Epidermal melanocyte (primary cell): Measurements from ENCODE around the gene SV2A.
"Not testable (repeated sequence)": the region's sequence is repeated elsewhere in the genome, so short reads cannot be mapped to it uniquely, and the experiment has no call there.

Experiments used
- DNase-seq: peaks from one replicate; pipeline ENCODE4 v3.0.0; 2011; ENCODE audit warnings: low spot score; ENCODE audit not compliant: insufficient read length

Gene SV2A

GRCh38 chr1:149917571-149918144, at the start of gene SV2A:
TSS of gene SV2A (minus strand) at chr1:149917844. CDS start at chr1:149913840, 4,004 bp downstream.
- DNase-seq, result peak; percentile 67

- DNase-seq, result no peak
Observed at GRCh38 chr1:149967041-149967440, 49.4 kb upstream of the SV2A start.

DNA sequence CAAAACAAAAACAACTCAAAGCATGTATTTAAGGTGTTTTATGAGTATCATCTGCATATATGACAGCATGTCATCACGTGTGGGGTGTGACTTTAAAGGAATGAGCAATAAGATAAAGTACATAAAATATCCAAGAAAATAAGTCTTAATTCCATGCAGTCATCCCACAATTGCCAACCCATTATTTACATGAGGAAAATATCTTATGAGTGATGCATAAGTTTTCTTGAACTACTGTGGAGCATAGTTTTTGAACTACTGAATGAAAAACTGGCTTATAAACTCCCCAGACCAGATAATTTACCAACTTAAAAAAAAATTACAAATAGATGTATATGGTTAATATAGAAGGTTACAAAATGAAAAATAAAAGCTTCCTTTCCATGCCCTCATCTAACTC, 48.8 kb upstream of the SV2A start:
- DNase-seq, result no peak

GRCh38 chr1:149965440-149965839, 47.8 kb upstream of the SV2A start:
- no peak for DNase-seq

GRCh38 chr1:149963358-149963757, 45.7 kb upstream of the SV2A start:
- no peak for DNase-seq

- DNase-seq, result no peak
Observed at GRCh38 chr1:149962736-149963135, 45.1 kb upstream of the SV2A start.

GRCh38 chr1:149962039-149962647, 44.5 kb upstream of the SV2A start:
- peak; percentile 34 for DNase-seq

DNA sequence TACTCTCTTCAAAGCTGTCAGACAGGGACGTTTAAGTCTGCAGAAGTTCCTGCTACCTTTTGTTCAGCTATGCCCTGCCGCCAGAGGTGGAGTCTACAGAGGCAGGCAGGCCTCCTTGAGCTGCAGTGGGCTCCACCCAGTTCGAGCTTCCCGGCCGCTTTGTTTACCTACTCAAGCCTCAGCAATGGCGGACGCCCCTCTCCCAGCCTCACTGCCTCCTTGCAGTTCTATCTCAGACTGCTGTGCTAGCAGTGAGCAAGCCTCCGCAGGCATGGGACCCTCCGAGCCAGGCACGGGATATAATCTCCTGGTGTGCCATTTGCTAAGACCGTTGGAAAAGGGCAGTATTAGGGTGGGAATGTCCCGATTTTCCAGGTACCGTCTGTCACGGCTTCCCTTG, 39.9 kb upstream of the SV2A start:
- not testable (repeated sequence) for DNase-seq

DNA sequence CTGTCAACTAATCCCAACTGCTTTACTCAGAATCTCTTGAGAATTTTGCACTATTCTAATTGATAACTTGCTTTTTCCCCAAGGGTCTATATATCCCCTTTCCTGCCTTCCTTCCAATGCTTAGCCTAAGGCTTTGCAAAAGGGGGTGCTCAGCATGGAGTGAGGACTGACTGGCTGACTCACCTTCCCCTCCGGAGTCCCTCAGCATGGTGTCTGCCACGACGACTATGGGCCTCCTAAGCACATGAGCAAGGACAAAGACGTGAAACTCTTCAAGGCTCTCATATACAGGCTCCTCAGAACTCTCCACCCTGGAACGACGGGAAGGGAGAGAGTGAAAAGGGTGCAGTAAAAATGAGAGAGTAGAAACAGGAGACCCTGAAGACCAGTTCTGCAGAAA, 32.3 kb upstream of the SV2A start:
- DNase-seq, result no peak

DNA sequence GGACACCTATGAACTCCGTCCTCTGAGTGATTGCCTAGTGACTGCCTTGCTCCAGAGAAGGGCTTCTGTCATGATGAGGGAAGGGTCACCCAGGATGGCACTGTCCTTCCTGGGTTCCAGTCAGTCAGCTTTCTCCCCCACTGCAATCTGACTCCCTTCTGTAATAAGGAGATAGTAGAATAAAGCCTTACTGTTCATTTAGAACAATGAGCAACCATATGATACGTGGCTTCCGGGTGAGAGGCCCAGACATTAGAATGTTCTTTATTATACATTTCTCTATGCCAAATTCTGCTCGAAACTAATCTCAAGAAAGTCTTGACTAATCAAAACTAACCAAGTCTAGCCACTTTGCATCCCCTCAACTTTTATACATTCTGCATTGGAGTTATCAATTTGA, 27.6 kb upstream of the SV2A start:
- DNase-seq, result peak; percentile 23

DNA sequence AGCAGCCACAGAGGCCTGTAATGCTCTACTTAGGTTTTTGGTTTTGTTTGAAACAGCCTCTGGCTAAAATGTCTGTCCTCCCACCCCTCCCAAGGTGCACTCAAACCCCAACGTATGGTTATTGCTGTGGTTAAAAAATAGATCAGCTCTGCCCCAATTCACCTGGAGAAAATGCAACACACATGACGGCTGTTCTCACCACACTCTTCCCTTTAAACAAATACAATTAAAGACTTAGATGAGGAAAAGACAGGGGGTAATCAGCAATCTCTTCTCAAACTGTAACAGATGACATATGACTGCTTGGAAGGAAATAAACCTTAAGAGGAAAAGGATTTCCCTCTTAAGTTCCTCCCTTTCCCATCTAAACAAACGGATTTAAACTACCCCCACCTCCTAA, 25.2 kb upstream of the SV2A start:
- no peak for DNase-seq

DNA sequence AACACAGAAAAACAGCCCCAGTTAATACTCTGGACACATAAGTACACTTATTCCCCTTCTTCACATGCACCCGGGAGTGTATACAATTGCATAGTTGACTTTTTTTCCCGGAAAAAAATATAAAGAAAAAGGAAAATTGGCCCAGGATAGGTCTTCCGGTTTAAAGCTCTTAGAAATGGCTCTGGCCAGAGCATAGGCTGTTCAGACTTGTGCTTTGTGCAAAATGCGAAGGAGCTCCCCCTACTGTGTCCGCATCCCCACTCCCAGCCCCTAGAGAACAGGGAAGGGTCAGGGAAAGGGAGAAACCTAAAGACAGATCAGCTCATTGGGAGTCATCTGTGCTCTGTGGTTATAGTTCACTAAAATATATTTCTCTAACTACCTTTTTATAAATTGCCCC, 24.6 kb upstream of the SV2A start:
- no peak for DNase-seq

DNA sequence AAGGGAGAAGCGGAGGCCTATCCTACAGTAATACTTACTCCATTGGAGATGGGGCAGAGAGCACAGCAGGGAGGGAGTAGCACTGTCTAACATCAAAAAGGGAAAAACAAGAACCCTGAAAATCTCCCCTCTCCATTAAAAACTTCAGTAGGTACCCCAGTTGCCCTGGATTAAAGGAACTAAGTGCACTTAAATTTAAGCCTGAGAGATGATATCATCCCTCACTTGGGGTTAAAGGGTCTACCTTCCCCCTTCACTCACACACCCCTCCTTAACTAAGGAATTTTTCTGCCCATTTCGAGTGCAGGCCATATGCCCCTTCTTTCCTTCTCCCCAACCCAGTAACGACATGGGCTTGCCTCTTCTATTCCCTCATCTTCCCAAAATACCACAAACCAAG, 22.8 kb upstream of the SV2A start:
- DNase-seq, result no peak

DNA sequence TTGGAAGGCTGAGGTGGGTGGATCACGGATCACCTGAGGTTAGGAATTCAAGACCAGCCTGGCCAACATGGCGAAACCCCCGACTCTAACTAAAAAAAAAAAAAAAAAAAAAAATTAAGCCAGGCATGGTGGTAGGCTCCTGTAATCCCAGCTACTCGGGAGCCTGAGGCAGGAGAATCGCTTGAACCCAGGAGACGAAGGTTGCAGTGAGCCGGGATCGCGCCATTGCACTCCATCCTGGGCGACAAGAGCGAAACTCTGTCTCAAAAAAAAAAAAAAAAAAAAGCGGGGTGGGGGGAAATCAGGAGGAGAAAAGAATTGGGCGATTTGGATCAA, 21.0 kb upstream of the SV2A start:
- DNase-seq, result not testable (repeated sequence)

GRCh38 chr1:149937759-149938158, 20.1 kb upstream of the SV2A start:
- DNase-seq, result no peak

- DNase-seq, result no peak
Observed at GRCh38 chr1:149936992-149937705, 19.5 kb upstream of the SV2A start.

- peak; percentile 48 for DNase-seq
Observed at GRCh38 chr1:149936170-149936991, 18.7 kb upstream of the SV2A start, which contains the start of gene MTMR11. TSS of gene MTMR11 (minus strand) at chr1:149936879. CDS start at chr1:149936647, 232 bp downstream.

GRCh38 chr1:149934356-149934755, 16.7 kb upstream of the SV2A start:
- DNase-seq, result no peak

DNA sequence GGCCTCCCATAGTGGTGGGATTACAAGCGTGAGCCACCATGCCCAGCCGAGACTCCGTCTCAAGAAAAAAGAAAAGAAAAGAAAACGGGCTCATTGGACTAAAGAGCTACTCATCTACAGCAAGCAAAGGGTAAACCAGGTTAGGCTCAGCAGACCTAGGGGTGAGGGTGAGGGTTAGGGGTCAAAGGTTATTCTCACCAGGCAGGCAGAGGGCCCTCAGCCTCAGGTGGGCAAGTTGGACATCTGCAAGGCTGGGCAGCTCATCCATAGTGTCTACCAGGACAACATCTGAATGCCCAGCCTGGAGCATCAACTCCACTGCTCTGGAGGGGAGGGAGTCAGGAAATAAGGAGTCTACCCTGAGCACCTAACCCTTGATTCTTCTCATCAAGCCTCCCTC, 15.6 kb upstream of the SV2A start:
- DNase-seq, result no peak

DNA sequence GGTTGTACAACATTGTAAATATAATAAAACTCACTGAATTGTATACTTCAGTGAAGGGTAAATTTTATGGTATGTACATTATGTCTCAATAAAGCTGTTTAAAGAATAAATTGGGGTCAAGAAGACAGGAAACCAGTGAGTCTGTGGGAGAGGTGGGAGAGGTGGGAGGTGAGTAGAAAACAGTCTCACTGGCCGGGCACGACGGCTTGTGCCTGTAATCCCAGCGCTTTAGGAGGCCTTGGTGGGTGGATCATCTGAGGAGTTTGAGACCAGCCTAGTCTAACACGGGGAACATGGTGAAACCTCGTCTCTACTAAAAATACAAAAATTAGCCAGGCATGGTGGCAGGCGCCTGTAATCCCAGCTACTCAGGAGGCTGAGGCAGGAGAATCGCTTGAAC, 14.8 kb upstream of the SV2A start:
- no peak for DNase-seq

DNA sequence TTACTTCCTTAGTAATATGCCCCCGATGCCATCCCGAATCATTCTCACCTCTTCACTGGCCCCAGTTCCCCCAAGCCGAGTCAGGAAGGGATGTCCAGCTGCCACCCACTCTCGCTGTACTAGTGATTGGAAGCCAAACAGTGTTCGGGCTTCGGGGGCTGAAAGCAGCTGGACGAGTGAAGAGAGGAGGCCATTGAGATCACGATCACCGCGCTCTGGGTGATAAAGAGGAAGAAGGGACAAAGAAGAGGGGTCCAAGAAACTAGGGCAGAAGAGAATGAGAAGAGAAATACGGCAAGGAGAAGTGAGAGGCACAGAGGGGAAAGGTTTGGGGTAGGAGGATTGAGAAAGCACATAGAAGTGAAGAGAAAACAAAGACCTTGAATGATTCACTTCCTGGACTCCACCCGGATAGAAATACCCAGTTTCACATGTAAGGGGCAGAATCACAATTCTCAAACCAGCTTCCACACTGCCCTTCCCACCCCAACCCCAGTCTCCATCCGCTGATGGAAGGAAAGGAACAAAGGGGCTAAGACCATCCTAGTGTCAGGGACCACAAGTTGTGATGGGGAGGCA, 13.7 kb upstream of the SV2A start:
- DNase-seq, result no peak

- DNase-seq, result no peak
Observed at GRCh38 chr1:149929856-149930255, 12.2 kb upstream of the SV2A start.
